Smooth muscle cell (in vitro differentiated cells): Measurements from ENCODE around the gene MCL1. TPM values are rescaled to one million over a fixed set of nuclear protein-coding genes. Genes with fewer than 3 reads are reported as not detected.
"Not testable (repeated sequence)": the region's sequence is repeated elsewhere in the genome, so short reads cannot be mapped to it uniquely, and the experiment has no call there.

ENCODE experiments used
- DNase-seq: peaks from one replicate; lab custom pipeline; 2025; ENCODE audit not compliant: unreplicated experiment; lab: John Stamatoyannopoulos, UW
- H2AFZ ChIP-seq: fragments of 200-600 bp; sonication (generic); 2 replicates; pipeline ENCODE4 v1.6.0; 2016; ENCODE audit warnings: antibody characterized with exemption, low read depth, mild to moderate bottlenecking
- H3F3A ChIP-seq: fragments of 200-600 bp; sonication (generic); 2 replicates; pipeline ENCODE4 v1.6.0; 2017; ENCODE audit warnings: antibody characterized with exemption, low read depth
- H3K27ac ChIP-seq: fragments of 200-600 bp; sonication (generic); 2 replicates; pipeline ENCODE4 v1.5.1; 2016; ENCODE audit warnings: low read depth, mild to moderate bottlenecking
- H3K27me3 ChIP-seq: fragments of 200-600 bp; sonication (generic); 2 replicates; pipeline ENCODE4 v1.6.1; 2016; ENCODE audit warnings: low read depth, mild to moderate bottlenecking
- H3K36me3 ChIP-seq: fragments of 200-600 bp; sonication (generic); 2 replicates; pipeline ENCODE4 v1.5.1; 2016; ENCODE audit warnings: low read depth
- H3K4me1 ChIP-seq: fragments of 200-600 bp; sonication (generic); 2 replicates; pipeline ENCODE4 v1.5.1; 2016; ENCODE audit warnings: low read depth
- H3K4me2 ChIP-seq: fragments of 200-600 bp; sonication (generic); 2 replicates; pipeline ENCODE4 v1.6.0; 2016; ENCODE audit warnings: mild to moderate bottlenecking
- H3K4me3 ChIP-seq: fragments of 200-600 bp; sonication (generic); 2 replicates; pipeline ENCODE4 v1.5.1; 2016; ENCODE audit warnings: mild to moderate bottlenecking
- H3K79me2 ChIP-seq: fragments of 200-600 bp; sonication (generic); 2 replicates; pipeline ENCODE4 v1.6.0; 2016; ENCODE audit warnings: low read depth, mild to moderate bottlenecking
- H3K9ac ChIP-seq: fragments of 200-600 bp; sonication (generic); 2 replicates; pipeline ENCODE4 v1.6.0; 2016; ENCODE audit warnings: low read depth
- H3K9me3 ChIP-seq: fragments of 200-600 bp; sonication (generic); replicated peaks from 2 replicates; pipeline ENCODE4 v1.5.1; 2016; ENCODE audit warnings: low read depth
- H4K20me1 ChIP-seq: fragments of 200-600 bp; sonication (generic); 2 replicates; pipeline ENCODE4 v1.6.0; 2016; ENCODE audit warnings: low read depth
- CTCF ChIP-seq: fragments of 200-600 bp; sonication (generic); IDR thresholded peaks from 2 replicates; pipeline ENCODE4 v1.5.1; 2017; ENCODE audit warnings: borderline replicate concordance, mild to moderate bottlenecking, antibody characterized with exemption; ENCODE audit not compliant: insufficient read depth, poor library complexity, severe bottlenecking
- WGBS: methylation state at CpG from one replicate; pipeline ENCODE4 v1.1.7; 2016; ENCODE audit warnings: low lambda C conversion rate; 5-methylcytosine and 5-hydroxymethylcytosine counted together
- polyA plus RNA-seq: library from polyadenylated mRNA; unstranded; fragments of >200 nt; fragmentation: Nextera tagmentation; extraction: Ambion mirVana; gene quantifications from 2 replicates; pipeline ENCODE4 v1.2.1, GENCODE V29; 2016
- total RNA-seq: library from RNA; depleted of rRNA; stranded (reverse); fragments of >200 nt; gene quantifications from 2 replicates; pipeline ENCODE4 v1.2.3, GENCODE V29; 2014

The MCL1 gene
- total and polyA plus RNA-seq, 2 experiments from 2014 or later, result 224 to 519 TPM

GRCh38 chr1:150566589-150567340 is 12.6 kb downstream of the MCL1 start:
- Histone ChIP-seq H3K27me3 (no peaks in the 10 kb centered on the region), H3K4me1 (peaks cover 65% of the 10 kb centered on the region), H3K36me3 (no peaks in the 10 kb centered on the region), H3K79me2 (peaks cover 42% of the 10 kb centered on the region), H3K4me3 (peak overlapping the region; percentile 34), H3F3A (peaks cover 61% of the 10 kb centered on the region), H3K9ac (no peak overlapping the region), H3K4me2 (peak overlapping the region; percentile 78), H3K27ac (peak overlapping the region; percentile 96), H3K9me3 (no peaks in the 10 kb centered on the region), H2AFZ (no peak overlapping the region), H4K20me1 (peaks cover 44% of the 10 kb centered on the region)
- no peak for TF ChIP-seq CTCF
- DNase-seq, result no peak
- 89% methylated on average over 12 of the region's 12 CpGs for WGBS

- H3K79me2 ChIP-seq, result peaks cover 35% of the 10 kb centered on the region
- H3K9ac ChIP-seq, result not testable (repeated sequence)
These were observed 14.0 kb downstream of the MCL1 start for GRCh38 chr1:150565240-150565991.

GRCh38 chr1:150564051-150564991 is 15.1 kb downstream of the MCL1 start:
- Histone ChIP-seq H3K4me2 (peak overlapping the region; percentile 84), H4K20me1 (peaks cover 33% of the 10 kb centered on the region), H2AFZ (no peak overlapping the region), H3K9me3 (no peaks in the 10 kb centered on the region), H3K36me3 (no peaks in the 10 kb centered on the region), H3F3A (peaks cover 52% of the 10 kb centered on the region), H3K4me1 (peaks cover 61% of the 10 kb centered on the region), H3K27ac (peak overlapping the region; percentile 96), H3K4me3 (no peak overlapping the region), H3K79me2 (peaks cover 44% of the 10 kb centered on the region), H3K9ac (no peak overlapping the region), H3K27me3 (no peaks in the 10 kb centered on the region)
- WGBS, result 95% methylated on average over 5 of the region's 5 CpGs
- no peak for DNase-seq
- no peak for TF ChIP-seq CTCF

More at GRCh38 chr1:150565240-150565991, 14.0 kb downstream of the MCL1 start:
- H3K9me3 ChIP-seq, H2AFZ ChIP-seq, H3K4me3 ChIP-seq, H3K4me2 ChIP-seq, DNase-seq, H3K27me3 ChIP-seq, H3K36me3 ChIP-seq: not testable (repeated sequence)
- Histone ChIP-seq H4K20me1 (peaks cover 35% of the 10 kb centered on the region), H3K27ac (peak overlapping the region; percentile 96), H3K4me1 (peaks cover 68% of the 10 kb centered on the region), H3F3A (peaks cover 52% of the 10 kb centered on the region)
- 96% methylated on average over 14 of the region's 14 CpGs for WGBS
